GM12878 (cell line): ENCODE measurements around the gene BCAP31. TPM values are rescaled to one million over a fixed set of nuclear protein-coding genes. Genes with fewer than 3 reads are reported as not detected.

Experiments
- polyA plus RNA-seq, 11 experiments: library from polyadenylated mRNA; depleted of rRNA in 4 of 11; unstranded in 6 of 11; stranded (reverse) in 5 of 11; fragments of >200 nt; fragmentation: Nextera tagmentation in 4 of 11; fragmentation: Illumina TruSeq in 1 of 11; extraction: Ambion mirVana in 4 of 11; extraction: Trizol in 1 of 11; gene quantifications; 1 replicate in 1 of 11; 2 replicates in 10 of 11; pipeline versions ENCODE4 v1.2.1 to v1.2.3, GENCODE V29; 2011 to 2016; ENCODE audit warnings: inconsistent platforms in 2 of 11, missing spikeins in 2 of 11, low read depth in 1 of 11
- total RNA-seq, 4 experiments: library from RNA; depleted of rRNA in 3 of 4; stranded (reverse); fragments of >200 nt in 3 of 4; fragmentation: Illumina TruSeq in 1 of 4; extraction: Trizol in 1 of 4; gene quantifications; 2 replicates each; pipeline versions ENCODE4 v1.2.1 to v1.2.3, GENCODE V29; 2013 to 2021
- TF ChIP-seq, protein P1 (sequence below): fragments of 450-650 bp; IDR thresholded peaks from 2 replicates; pipeline ENCODE4 v1.6.1; 2017; ENCODE audit warnings: antibody characterized with exemption, mild to moderate bottlenecking, moderate library complexity
- TF ChIP-seq, protein P2 (sequence below): fragments of 450-650 bp; IDR thresholded peaks from 2 replicates; pipeline ENCODE4 v1.6.1; 2017; ENCODE audit warnings: mild to moderate bottlenecking, moderate library complexity
- TF ChIP-seq, protein P3 (sequence below): IDR thresholded peaks from 2 replicates; pipeline ENCODE4 v1.6.1; 2012; ENCODE audit warnings: mild to moderate bottlenecking, low read depth, low read length

The BCAP31 gene
- total and polyA plus RNA-seq, 10 of the 15 experiments (the other 5 are each of a cell fraction or from before 2014, with no cell fraction given), result 63.1 to 246 (median 95.6) TPM

DNA sequence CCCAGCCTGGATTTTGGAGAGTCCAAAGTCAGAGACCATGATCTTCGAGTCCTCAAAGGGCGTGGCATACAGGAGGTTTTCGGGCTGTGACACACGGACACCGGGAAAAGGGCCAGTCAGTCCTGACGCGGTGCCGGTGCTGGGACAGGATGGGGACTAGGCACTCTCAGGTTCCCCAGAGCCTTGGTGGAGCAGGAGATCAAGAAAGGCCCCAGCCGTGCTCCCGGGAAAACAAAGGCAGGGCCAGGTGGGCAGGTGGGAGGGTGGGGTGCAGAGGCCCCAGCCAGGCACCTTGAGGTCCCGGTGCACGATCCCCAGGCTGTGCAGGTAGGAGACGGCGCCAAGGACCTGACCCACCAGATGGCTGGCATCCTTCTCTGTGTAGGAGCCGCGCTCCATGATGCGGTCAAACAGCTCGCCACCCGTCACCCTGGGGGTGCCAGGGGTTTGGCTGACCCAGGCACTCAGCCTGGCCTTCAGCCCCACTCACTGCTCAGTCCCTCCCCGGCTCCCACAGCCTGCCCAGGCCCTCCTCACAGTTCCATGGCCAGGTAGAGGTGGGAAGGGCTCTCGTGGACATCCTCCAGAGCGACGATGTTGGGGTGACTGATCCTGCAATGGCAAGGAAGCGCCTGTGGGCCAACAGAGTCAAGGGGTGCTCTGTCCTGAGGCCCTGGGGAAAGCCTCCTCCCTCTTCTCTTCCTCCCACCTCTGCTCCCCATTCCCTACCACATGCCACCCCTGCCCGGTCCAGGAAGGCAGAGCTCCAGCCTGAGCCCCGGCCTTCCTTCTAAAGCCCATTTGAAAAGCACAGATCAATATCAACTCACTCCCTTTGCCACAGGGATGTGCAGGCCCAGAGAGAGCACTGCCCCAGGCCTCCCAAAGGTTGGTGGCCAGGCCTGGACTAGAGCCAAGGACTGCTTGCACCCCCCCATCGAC is 52.3 kb downstream of the BCAP31 start (continued):
- TF ChIP-seq, protein P1, sequence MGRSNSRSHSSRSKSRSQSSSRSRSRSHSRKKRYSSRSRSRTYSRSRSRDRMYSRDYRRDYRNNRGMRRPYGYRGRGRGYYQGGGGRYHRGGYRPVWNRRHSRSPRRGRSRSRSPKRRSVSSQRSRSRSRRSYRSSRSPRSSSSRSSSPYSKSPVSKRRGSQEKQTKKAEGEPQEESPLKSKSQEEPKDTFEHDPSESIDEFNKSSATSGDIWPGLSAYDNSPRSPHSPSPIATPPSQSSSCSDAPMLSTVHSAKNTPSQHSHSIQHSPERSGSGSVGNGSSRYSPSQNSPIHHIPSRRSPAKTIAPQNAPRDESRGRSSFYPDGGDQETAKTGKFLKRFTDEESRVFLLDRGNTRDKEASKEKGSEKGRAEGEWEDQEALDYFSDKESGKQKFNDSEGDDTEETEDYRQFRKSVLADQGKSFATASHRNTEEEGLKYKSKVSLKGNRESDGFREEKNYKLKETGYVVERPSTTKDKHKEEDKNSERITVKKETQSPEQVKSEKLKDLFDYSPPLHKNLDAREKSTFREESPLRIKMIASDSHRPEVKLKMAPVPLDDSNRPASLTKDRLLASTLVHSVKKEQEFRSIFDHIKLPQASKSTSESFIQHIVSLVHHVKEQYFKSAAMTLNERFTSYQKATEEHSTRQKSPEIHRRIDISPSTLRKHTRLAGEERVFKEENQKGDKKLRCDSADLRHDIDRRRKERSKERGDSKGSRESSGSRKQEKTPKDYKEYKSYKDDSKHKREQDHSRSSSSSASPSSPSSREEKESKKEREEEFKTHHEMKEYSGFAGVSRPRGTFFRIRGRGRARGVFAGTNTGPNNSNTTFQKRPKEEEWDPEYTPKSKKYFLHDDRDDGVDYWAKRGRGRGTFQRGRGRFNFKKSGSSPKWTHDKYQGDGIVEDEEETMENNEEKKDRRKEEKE, result no peak
- TF ChIP-seq, protein P2, sequence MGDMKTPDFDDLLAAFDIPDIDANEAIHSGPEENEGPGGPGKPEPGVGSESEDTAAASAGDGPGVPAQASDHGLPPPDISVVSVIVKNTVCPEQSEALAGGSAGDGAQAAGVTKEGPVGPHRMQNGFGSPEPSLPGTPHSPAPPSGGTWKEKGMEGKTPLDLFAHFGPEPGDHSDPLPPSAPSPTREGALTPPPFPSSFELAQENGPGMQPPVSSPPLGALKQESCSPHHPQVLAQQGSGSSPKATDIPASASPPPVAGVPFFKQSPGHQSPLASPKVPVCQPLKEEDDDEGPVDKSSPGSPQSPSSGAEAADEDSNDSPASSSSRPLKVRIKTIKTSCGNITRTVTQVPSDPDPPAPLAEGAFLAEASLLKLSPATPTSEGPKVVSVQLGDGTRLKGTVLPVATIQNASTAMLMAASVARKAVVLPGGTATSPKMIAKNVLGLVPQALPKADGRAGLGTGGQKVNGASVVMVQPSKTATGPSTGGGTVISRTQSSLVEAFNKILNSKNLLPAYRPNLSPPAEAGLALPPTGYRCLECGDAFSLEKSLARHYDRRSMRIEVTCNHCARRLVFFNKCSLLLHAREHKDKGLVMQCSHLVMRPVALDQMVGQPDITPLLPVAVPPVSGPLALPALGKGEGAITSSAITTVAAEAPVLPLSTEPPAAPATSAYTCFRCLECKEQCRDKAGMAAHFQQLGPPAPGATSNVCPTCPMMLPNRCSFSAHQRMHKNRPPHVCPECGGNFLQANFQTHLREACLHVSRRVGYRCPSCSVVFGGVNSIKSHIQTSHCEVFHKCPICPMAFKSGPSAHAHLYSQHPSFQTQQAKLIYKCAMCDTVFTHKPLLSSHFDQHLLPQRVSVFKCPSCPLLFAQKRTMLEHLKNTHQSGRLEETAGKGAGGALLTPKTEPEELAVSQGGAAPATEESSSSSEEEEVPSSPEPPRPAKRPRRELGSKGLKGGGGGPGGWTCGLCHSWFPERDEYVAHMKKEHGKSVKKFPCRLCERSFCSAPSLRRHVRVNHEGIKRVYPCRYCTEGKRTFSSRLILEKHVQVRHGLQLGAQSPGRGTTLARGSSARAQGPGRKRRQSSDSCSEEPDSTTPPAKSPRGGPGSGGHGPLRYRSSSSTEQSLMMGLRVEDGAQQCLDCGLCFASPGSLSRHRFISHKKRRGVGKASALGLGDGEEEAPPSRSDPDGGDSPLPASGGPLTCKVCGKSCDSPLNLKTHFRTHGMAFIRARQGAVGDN, result no peak
- TF ChIP-seq, protein P3, sequence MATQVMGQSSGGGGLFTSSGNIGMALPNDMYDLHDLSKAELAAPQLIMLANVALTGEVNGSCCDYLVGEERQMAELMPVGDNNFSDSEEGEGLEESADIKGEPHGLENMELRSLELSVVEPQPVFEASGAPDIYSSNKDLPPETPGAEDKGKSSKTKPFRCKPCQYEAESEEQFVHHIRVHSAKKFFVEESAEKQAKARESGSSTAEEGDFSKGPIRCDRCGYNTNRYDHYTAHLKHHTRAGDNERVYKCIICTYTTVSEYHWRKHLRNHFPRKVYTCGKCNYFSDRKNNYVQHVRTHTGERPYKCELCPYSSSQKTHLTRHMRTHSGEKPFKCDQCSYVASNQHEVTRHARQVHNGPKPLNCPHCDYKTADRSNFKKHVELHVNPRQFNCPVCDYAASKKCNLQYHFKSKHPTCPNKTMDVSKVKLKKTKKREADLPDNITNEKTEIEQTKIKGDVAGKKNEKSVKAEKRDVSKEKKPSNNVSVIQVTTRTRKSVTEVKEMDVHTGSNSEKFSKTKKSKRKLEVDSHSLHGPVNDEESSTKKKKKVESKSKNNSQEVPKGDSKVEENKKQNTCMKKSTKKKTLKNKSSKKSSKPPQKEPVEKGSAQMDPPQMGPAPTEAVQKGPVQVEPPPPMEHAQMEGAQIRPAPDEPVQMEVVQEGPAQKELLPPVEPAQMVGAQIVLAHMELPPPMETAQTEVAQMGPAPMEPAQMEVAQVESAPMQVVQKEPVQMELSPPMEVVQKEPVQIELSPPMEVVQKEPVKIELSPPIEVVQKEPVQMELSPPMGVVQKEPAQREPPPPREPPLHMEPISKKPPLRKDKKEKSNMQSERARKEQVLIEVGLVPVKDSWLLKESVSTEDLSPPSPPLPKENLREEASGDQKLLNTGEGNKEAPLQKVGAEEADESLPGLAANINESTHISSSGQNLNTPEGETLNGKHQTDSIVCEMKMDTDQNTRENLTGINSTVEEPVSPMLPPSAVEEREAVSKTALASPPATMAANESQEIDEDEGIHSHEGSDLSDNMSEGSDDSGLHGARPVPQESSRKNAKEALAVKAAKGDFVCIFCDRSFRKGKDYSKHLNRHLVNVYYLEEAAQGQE, result no peak
